ENCODE data around the gene SPACA1.

The SPACA1 gene

GRCh38 chr6:88050140-88050818 lies 2.6 kb downstream of the SPACA1 start:
- TF ChIP-seq POLR2A (IDR thresholded peaks at IDR 0.05; ENCODE audit: low read depth, low read length), result no peak
- no peak for FAIRE-seq
- DNase-seq (ENCODE audit: insufficient read length, low spot score), result no peak

- FAIRE-seq, result no peak
- TF ChIP-seq POLR2A (IDR thresholded peaks at IDR 0.05; ENCODE audit: low read depth, low read length), result no peak
- DNase-seq (ENCODE audit: insufficient read length, low spot score), result no peak
These were observed 11.6 kb downstream of the SPACA1 start for GRCh38 chr6:88059191-88059590.

- no peak for TF ChIP-seq POLR2A (IDR thresholded peaks at IDR 0.05; ENCODE audit: low read depth, low read length)
- DNase-seq (ENCODE audit: insufficient read length, low spot score) (no peak), FAIRE-seq (no peak)
These were observed 14.7 kb downstream of the SPACA1 start for GRCh38 chr6:88062376-88062775.

GRCh38 chr6:88072462-88072861 lies 24.8 kb downstream of the SPACA1 start:
- no peak for FAIRE-seq
- TF ChIP-seq POLR2A (IDR thresholded peaks at IDR 0.05; ENCODE audit: low read depth, low read length), result no peak
- no peak for DNase-seq (ENCODE audit: insufficient read length, low spot score)

- no peak for DNase-seq (ENCODE audit: insufficient read length, low spot score)
- no peak for TF ChIP-seq POLR2A (IDR thresholded peaks at IDR 0.05; ENCODE audit: low read depth, low read length)
- no peak for FAIRE-seq
These were observed 27.1 kb downstream of the SPACA1 start for GRCh38 chr6:88074791-88075190.

- FAIRE-seq, result no peak
These were observed 29.7 kb downstream of the SPACA1 start for GRCh38 chr6:88077305-88077704.

GRCh38 chr6:88086792-88087191 lies 39.2 kb downstream of the SPACA1 start:
- no peak for TF ChIP-seq POLR2A (IDR thresholded peaks at IDR 0.05; ENCODE audit: low read depth, low read length)
- DNase-seq (ENCODE audit: insufficient read length, low spot score) (no peak), FAIRE-seq (no peak)

More at GRCh38 chr6:88077305-88077704, 29.7 kb downstream of the SPACA1 start:
- TF ChIP-seq POLR2A (IDR thresholded peaks at IDR 0.05; ENCODE audit: low read depth, low read length), result no peak
- DNase-seq (ENCODE audit: insufficient read length, low spot score), result no peak

GRCh38 chr6:88089708-88090107 lies 42.1 kb downstream of the SPACA1 start:
- no peak for TF ChIP-seq POLR2A (IDR thresholded peaks at IDR 0.05; ENCODE audit: low read depth, low read length)
- FAIRE-seq, result no peak
- DNase-seq (ENCODE audit: insufficient read length, low spot score), result no peak

- no peak for TF ChIP-seq POLR2A (IDR thresholded peaks at IDR 0.05; ENCODE audit: low read depth, low read length)
- DNase-seq (ENCODE audit: insufficient read length, low spot score) (no peak), FAIRE-seq (no peak)
These were observed 58.2 kb downstream of the SPACA1 start for GRCh38 chr6:88105741-88106340.

- no peak for TF ChIP-seq POLR2A (IDR thresholded peaks at IDR 0.05; ENCODE audit: low read depth, low read length)
- no peak for FAIRE-seq
- DNase-seq (ENCODE audit: insufficient read length, low spot score), result no peak
These were observed 59.6 kb downstream of the SPACA1 start for GRCh38 chr6:88107241-88107640.

- DNase-seq (ENCODE audit: insufficient read length, low spot score) (no peak), FAIRE-seq (no peak)
- no peak for TF ChIP-seq POLR2A (IDR thresholded peaks at IDR 0.05; ENCODE audit: low read depth, low read length)
These were observed 64.3 kb downstream of the SPACA1 start for GRCh38 chr6:88111991-88112390.

GRCh38 chr6:88114838-88115237 lies 67.2 kb downstream of the SPACA1 start:
- TF ChIP-seq POLR2A (IDR thresholded peaks at IDR 0.05; ENCODE audit: low read depth, low read length), result no peak
- FAIRE-seq (no peak), DNase-seq (ENCODE audit: insufficient read length, low spot score) (no peak)

- DNase-seq (ENCODE audit: insufficient read length, low spot score), result no peak
- no peak for FAIRE-seq
- TF ChIP-seq POLR2A (IDR thresholded peaks at IDR 0.05; ENCODE audit: low read depth, low read length), result no peak
These were observed 67.7 kb downstream of the SPACA1 start for GRCh38 chr6:88115307-88115706.

- FAIRE-seq, result no peak
- TF ChIP-seq POLR2A (IDR thresholded peaks at IDR 0.05; ENCODE audit: low read depth, low read length), result no peak
- no peak for DNase-seq (ENCODE audit: insufficient read length, low spot score)
These were observed 68.6 kb downstream of the SPACA1 start for GRCh38 chr6:88116276-88116675.
